GM21737 (cell line): Measurements from ENCODE around the gene ATCAY.

Experiments used
- ATAC-seq: cut with Tn5 transposase; IDR thresholded peaks from one replicate; pipeline ENCODE4 v1.9.1; 2021; ENCODE audit warnings: mild to moderate bottlenecking, moderate library complexity; ENCODE audit not compliant: unreplicated experiment

The ATCAY gene

GRCh38 chr19:3880471-3881271 lies at the start of gene ATCAY:
Gene ATCAY (plus strand): TSS chr19:3880685. CDS start chr19:3885768, 5,083 bp downstream.
- no peak for ATAC-seq

- ATAC-seq = no peak
These were observed 48.9 kb upstream of the ATCAY start for GRCh38 chr19:3831601-3832000.

GRCh38 chr19:3832001-3832400 lies 48.5 kb upstream of the ATCAY start:
- ATAC-seq = no peak

GRCh38 chr19:3833578-3834348 lies 46.7 kb upstream of the ATCAY start:
- no peak for ATAC-seq

- ATAC-seq = no peak
These were observed 46.0 kb upstream of the ATCAY start for GRCh38 chr19:3834349-3835054.

- no peak for ATAC-seq
These were observed 45.4 kb upstream of the ATCAY start for GRCh38 chr19:3835055-3835435.

GRCh38 chr19:3836887-3837286 lies 43.6 kb upstream of the ATCAY start:
- ATAC-seq = no peak

GRCh38 chr19:3837332-3837731 lies 43.2 kb upstream of the ATCAY start:
- ATAC-seq = no peak

- ATAC-seq = no peak
These were observed 42.6 kb upstream of the ATCAY start for GRCh38 chr19:3837922-3838321.

GRCh38 chr19:3838661-3839060 lies 41.8 kb upstream of the ATCAY start:
- no peak for ATAC-seq

GRCh38 chr19:3839941-3840340 lies 40.5 kb upstream of the ATCAY start:
- ATAC-seq = no peak

GRCh38 chr19:3840804-3841203 lies 39.7 kb upstream of the ATCAY start:
- no peak for ATAC-seq

GRCh38 chr19:3842948-3843347 lies 37.5 kb upstream of the ATCAY start:
- ATAC-seq = no peak

- ATAC-seq = no peak
These were observed 35.9 kb upstream of the ATCAY start for GRCh38 chr19:3844596-3844995.

- no peak for ATAC-seq
These were observed 31.4 kb upstream of the ATCAY start for GRCh38 chr19:3849092-3849491.

GRCh38 chr19:3849787-3850186 lies 30.7 kb upstream of the ATCAY start:
- ATAC-seq = no peak

- ATAC-seq = no peak
These were observed 30.0 kb upstream of the ATCAY start for GRCh38 chr19:3850320-3850972.

GRCh38 chr19:3851254-3852176 lies 29.0 kb upstream of the ATCAY start:
- ATAC-seq = no peak

- no peak for ATAC-seq
These were observed 28.3 kb upstream of the ATCAY start for GRCh38 chr19:3852177-3852511.

- ATAC-seq = no peak
These were observed 27.8 kb upstream of the ATCAY start for GRCh38 chr19:3852614-3853254.
